GF-D8 (cell line): Measurements from ENCODE around the gene KLHL3.
"Not testable (repeated sequence)": the region's sequence is repeated elsewhere in the genome, so short reads cannot be mapped to it uniquely, and the experiment has no call there.

ENCODE experiments used
- DNase-seq: peaks from one replicate; lab custom pipeline; 2025; lab: John Stamatoyannopoulos, UW

Gene KLHL3

DNA sequence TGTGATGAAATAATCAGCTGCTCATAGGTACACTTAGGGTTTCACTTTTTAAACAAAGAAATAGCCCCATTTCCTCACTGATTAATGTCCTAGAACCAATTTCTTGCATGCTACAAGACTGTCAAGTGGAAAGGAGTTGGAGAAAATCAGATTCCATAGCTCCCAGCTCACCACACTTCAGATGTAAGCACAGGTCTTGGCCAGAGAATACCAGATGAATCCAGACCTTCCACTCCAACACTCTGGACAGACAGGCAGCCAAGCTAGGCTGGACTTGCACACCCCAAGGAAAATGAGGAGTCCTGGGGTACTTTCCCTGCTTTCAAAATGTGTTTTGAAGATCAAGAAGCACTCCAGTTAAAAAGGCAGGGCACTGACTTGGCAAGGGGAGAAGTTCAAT is 68.5 kb downstream of the KLHL3 start:
- DNase-seq, result no peak

DNA sequence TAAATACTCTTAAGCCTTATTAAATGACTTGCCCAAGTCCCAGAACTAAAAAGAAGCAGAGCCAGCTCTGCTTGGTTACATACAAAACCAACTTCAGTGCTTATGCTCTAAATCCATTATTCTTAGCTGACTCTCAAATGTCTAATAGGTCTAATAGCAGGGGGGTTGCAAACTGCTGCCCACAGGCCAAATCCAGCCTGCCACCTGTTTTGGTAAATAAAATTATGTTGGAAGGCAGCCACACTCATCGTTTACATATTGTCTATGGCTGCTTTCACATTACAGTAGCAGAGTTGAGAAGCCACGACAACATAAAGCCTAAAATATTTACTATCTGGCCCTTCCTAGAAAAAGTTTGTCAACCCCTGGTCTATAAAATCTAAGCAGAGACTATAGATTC is 69.0 kb downstream of the KLHL3 start:
- DNase-seq, result no peak

DNA sequence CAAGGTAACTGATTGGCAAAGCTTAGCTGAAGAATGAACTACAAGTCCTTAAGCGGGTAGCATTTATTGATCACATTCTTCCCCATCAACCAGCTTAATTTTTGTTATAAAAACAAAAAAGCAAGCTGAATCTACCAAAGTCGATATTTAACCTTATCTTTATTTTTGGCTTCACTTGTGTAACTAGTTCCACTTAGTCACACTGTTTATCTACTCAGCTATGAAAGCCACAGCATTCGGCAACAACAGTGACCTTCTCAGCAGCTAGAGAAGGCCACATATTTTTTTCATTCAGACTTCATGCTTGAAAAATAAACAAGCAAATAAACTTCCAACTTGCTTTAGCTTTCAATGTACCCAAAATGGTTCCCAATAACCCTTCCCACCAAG is 69.4 kb downstream of the KLHL3 start:
- no peak for DNase-seq

DNA sequence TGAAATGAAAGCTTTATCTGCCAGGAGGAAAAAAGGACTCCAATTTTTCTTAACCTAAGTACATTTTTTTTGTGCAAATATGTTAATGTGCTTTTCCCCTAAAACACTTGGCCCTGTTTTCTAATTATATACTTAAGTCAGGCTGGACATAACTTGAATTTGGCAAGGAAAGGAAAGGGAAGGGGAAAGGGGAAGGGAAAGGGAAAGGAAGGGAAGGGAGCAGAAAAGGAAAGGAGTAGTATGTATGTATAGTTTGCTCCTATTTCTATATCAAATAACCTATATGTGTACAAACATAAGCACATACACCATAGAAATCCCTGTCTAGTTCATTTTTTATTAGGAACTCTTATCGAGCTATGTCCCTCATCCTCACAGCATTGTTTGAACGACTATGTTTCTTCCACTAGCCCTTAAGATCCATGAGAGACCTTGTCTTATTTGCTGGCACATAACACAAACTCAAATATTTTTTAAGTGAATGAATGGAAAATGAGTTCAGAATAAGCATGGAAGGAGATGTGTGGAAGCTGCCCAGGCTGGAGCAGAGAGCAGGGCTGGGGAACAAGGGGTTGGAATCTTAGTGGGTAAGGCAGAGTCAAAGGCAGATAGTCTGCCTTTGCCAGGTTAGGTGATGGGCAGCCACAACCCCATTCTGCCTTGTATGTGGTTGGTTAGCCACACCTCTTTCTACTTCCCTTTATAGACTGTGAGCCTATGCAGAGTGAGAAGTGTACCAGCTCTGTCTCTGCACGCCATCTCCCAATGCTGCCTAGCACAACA is 70.0 kb downstream of the KLHL3 start:
- no peak for DNase-seq

DNA sequence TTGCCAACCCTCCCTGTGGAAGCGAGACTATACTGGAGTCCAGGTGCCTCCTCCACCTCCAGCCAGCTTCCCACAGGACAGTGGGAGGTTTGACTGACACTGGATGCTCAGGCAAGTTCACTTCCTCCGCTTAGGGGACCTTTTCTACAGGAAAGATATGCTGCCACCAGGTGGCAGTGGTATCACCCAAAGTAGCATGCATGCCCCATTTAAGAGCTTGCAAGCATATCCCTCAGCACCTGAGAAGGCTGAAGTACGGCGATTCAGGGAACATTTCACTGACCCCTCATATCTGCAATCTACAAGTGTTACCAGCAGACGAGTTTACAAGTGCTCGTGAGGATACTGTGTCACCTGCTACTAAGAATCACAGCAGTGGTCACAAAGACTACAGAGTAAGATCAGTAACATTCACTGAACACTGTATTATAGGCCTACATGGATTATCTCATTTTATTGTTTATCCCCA is 75.5 kb downstream of the KLHL3 start:
- peak; percentile 3 for DNase-seq

DNA sequence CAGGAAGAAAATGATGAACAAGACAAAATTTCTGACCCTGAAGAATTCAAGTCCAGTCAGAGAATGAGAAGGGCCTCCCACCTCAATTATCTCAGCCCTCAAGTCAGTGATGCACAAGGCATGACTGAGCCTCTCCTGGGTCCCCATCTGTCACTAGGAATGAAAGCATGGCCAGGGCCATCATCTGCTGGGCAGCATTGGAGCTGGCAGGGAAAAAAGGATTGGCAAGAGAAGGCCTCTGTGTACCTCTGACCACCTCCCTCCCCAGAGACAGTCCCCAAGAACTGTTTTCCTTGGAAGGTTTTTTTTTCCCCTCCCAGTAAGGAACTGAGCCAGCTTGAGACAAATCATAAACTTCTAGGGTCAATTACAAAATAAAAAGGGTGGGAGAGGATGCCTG is 76.7 kb downstream of the KLHL3 start:
- DNase-seq, result no peak

DNA sequence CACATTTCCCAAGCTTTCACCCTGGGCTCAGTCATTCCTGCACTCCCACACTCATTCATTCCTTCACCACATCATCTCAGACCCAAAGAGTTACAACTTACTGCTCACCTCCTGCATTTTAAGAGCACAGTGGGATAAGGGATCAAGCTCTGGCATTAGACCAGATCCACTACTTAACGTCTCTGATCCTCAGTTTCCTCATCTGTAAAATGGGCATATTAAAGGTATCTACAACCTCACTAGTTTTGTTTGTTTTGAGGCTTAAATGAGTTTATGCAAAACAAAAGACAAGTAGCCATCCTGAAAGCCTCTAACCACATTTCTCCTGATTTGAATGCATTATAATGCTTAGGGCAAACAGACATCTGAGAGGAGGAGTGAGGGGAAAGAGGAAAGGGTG is 77.6 kb downstream of the KLHL3 start:
- DNase-seq, result no peak

DNA sequence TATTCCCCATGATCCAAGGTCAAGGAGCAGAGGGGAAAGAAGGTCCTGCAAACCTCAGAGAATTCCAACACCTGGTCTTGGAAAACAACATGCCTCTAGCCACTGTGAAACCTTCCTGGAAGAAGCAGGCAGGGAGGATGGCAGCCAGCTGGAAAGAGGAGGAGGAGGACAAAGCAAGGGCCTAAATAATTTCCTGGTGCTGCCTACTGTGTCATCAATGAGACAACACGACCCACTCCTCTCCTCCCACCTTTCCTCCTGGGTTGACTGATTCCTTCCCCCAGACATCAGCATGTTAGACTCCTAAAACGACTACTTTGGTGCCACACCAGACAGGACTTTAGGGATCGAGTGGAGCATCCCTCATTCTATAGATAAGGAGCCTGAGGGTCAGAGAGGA is 78.8 kb downstream of the KLHL3 start:
- no peak for DNase-seq

DNA sequence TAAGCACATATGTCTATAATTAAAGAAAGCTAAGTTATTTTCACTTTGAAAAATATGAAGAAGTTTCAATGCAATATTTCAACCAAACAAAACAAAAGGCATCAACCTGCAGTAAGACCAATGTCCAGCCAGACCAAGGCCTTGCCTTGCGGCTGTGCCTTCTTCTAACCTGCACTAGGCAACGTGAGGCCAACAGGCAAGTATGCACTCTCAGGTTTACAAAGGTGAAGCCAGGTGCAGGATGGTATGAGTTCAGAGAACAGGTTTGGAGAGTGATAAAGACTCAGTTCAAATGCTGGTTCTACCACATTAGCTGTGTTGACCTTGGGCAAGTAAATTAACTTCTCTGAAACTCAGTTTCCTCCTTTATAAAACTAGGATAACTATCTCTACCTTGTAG is 79.3 kb downstream of the KLHL3 start:
- no peak for DNase-seq

DNA sequence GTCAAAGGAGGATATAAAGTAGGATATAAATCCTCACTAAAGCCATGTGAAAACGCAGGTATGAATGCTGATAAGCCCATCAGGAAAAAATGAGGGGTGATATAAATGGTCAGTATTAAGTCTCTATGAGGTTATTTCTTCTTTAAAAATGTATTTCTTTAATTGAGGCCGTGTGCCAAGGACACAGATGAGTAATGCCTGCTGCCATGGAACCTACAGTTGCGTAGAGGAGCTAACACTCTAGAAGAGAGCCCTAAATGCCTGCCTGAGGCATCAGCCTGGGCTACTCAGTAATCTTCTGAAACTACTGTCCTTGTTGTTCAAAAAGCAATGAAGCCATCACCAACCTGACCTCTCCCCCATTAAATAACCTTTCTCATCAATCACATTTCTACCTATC is 84.9 kb downstream of the KLHL3 start:
- DNase-seq, result no peak

DNA sequence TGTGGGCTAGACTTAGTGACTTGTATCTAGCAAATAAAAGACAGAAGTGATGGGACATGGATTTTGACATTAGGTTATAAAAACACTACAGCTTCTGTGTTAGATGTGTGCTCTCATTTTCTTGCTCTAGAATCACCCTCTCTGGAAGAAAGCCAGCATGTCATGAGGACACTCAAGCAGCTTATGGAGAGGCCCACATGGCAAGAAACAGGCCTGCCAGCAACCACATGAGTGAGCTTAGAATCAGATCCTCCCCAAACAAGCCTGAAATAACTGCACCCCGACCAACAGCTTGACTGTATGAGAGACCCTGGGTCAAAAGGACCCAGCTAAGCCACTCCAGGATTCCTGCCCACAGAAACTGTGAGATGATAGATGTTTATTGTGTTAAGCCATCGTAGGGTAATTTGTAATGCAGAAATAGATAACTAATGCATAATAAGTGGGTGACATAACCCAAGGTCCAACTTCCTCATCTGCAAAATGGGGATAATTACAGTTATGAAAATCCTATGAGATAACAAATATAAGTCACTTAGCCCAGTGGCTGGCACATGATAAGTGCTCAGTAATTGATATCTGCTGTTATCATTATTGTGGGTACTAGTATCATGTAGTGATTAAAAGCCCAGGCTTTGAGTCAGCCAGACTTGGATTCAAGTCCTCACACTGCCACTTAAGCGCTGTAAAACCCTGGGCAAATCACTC is 86.5 kb downstream of the KLHL3 start:
- DNase-seq, result no peak

DNA sequence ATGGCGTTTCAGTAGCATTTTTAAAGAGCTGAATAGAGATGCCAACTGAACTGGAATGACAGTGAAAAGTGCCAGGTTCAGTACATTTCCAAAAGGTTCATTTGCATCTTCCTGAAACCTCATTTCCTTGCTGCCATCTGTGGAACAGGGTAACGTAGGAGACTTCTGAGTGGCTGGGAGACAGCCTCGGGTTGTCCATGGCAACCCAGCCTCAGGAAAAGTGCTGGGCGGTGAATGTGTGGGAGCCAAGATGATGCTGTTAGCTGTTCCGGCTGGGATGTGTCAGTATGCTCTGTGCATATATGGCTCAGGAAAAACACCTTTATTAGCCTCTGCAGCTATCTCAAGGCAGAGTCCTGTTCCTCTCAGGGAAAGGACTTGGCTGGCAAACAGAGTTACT is 87.5 kb downstream of the KLHL3 start:
- no peak for DNase-seq

DNA sequence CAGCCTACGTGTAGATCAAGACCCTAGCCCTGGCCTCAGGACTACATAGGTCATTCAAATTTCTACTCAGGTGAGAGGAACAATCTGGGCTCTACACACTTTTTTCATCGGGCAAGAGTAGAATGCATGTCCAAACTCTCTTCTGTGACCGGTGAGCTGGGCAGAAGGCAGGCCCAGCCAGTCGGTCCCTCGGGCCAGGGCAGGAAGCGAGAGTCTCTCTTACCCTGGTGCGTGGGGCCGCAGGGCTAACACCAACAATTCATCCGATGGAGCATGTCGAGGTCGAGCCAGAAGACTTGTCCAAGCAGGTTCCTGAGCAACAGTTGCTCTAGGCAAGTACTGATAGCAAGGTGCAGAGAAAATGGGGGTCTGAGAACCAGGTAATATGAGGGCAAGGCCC is 88.5 kb downstream of the KLHL3 start:
- no peak for DNase-seq

DNA sequence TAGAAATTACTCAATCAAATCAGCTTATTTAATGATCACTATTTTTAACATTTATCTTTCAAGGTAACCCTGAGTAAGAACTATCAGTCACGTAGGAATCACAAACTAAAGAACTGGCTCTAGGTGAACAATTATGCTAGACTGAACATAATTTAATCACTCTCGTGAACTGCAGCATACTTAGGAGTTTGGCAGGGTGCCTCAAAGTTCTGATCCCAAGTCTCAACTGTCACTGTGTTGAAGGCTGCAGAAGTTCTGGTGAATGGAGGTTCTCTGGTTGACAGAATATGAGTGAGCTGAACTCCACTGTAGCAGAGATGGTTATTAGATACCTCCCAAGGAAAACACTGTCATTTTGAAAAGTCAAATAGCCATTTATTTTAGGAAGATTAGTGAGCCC is 89.1 kb downstream of the KLHL3 start:
- DNase-seq, result no peak

DNA sequence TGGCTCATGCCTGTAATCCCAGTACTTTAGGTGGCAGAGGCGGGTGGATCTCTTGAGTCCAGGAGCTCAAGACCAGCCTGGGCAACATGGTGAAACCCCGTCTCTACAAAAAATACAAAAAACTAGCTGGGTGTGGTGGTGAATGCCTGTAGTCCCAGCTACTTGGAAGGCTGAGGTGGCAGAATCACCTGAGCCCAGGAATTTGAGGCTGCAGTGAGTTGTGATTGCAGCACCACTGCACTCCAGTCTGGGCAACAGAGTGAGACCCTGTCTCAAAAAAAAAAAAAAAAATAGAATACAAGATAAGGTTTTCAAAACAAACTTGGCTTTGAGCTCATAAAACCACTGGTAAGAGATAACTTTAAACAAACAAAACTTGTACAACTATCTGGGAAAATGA is 92.8 kb downstream of the KLHL3 start:
- not testable (repeated sequence) for DNase-seq

DNA sequence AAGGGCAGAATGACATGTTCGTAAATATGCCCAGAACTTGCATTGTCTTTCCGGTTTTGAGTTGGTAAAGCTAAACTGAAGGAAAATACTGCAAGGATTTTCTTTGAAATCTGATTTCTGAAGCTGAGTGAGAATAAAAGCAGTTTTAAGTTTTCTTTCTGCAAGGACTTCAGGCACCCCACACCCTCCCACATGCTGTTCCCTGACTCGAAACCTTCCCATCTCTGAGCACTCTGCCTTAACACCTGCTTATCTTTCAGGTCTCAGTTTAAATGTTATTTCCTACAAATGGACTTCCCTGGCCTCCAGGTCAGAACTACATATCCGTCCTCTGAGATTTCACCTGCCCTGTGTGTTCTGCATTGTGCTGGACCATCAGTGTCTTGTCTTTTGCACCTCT is 93.8 kb downstream of the KLHL3 start:
- DNase-seq, result no peak

DNA sequence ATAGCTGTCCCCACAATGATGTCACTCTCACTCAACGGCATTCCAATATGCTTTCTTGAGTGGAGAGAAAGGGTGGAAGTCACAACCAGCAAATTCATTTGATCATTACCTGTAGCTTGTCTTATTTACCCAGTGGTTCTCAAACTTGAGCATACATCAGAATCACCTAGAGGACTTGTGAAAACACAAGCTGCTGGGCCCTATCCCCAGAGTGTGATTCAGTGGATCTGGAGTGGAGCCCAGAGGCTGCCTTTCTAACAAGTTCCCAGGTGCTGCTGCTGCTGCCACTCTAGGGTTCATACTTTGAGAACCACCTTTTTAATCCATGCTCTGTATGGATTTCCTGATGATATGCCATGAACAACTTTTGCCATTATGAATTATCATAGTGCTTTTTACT is 94.7 kb downstream of the KLHL3 start:
- DNase-seq, result no peak

DNA sequence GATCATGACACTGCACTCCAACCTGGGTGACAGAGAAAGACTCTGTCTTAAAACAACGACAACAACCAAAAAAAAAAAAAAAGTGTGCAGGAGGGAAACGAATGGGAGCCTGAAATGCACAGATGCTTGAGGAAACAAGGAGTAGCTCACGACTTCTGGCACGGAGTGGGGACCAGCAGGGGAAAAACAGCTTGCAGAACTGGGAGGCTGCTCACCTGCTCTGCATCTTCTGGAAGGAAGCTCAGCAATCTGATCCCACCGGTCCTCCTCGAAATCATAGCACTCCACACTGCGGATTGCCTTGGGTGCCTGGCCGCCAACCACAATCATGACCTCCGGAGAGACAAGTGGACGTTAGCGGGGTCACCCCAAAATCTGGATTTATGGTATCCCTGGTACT is 96.2 kb downstream of the KLHL3 start:
- no peak for DNase-seq

DNA sequence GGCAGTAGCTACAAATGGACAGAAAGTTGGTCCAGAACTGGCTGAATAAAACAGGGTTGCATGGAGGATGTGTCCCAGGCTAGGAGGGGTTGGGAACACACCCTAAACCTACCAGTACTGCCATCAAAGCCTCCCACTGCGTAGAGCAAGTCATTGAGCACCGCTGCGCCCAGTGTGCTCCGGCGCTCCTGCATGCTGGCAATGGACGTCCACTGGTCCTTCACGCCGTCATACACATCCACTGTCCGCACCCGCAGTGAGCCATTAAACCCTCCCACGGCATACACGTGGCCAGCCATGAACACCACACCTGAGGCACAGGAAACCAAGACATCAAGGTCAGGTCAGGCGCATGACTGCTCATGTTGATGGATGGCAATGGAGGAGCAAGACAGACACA is 97.0 kb downstream of the KLHL3 start:
- DNase-seq, result no peak

DNA sequence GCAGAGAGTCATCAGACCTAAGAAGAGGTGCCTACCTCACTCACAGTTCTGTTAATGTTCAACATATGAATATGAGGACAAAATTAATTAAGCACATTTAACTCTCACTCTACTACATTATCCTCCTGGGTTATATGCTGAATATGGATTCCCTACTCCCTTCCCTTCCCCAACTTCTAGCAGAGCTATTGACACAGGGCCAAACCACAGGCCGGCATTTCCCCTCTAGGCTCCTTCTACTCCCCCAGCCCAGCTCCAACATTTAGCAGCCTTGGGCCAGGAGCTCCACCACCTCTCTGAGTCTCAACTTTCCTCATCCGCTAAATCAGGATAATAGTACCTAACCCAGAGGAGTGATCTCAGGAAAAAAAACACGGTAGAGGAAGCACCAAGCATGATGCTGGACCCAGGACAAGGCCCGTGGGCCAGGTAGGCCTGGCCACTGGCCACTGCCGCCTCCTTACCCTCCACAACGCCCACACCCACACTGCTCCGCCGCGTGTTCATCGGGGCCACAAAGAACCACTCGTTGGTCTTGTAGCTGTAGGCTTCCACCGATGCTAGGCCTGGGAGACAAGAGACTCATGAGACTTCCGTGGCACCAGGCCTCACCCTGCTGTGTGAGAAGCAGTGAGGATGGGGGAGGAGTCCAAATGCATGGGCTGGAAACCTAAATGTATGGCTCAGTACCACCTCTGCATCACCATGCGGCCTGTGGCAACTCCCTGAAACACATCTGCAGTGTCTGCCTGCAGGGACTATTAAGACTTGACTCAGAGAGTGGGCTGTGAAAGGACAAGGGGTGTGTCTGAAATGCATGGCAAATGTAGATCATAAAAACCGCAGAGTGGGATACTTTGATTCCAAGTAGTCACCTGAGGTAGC is 98.8 kb downstream of the KLHL3 start:
- no peak for DNase-seq

DNA sequence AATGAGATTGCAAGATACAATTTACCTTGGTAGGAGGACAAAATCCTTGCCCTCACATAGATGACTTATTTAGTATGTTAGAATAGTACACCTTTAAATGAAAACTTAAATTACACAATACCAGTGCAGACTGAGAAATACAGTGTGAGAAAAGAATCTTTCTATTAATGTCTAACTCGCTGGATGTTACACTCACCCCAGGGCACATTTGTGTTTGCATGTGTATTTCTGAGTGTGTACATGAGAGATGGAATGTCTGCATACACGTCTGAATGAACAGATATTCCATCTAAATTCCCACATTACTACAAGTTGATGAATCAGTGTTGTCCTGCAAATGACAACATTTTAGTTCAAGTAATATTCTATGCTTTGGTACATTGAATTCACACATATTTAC is 99.8 kb downstream of the KLHL3 start:
- no peak for DNase-seq

DNA sequence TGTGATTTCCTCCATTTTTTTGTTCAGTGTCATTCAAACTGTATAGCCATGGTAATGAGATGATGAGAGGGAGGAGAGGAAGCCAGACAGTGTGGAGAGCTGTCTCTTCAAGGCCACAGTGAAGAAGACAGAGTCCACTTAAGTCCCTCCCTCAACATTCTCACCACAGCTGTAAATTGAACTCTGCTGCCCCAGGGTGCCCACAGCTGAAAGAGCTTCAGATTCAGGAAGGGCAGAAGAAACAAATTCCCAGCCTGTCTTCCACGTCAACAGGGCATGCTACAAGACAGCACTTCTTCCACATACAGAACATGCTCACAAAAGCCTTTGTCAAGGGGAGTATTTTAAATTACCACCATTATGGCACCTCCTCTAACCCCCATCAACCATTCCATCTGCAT is 100.4 kb downstream of the KLHL3 start:
- no peak for DNase-seq

DNA sequence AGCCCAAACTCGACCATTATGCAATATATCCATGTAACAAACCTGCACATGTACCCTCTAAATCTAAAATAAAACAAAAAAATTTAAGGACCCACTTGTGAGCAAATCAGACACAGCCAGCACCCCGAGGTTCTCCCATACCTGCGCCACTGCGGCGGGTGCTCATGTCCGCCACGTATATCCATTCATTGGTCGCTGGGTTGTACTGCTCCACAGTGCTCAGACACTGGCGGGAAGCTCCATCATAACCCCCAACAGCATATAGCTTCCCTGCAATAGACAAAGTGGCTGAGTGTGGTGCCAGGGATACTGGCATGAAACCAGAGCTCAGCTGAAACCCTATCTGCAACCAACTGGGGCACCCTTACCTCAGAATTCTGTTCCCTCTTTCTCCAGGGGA is 102.0 kb downstream of the KLHL3 start:
- no peak for DNase-seq
